HepG2 (cell line): ENCODE results near the gene CDK5RAP2. TPM values are rescaled to one million over a fixed set of nuclear protein-coding genes. Genes with fewer than 3 reads are reported as not detected.

Source experiments
- ATAC-seq: fragments of 200-7000 bp; cut with Tn5 transposase; 3 replicates; pipeline ENCODE4 v1.9.1; 2020; ENCODE audit warnings: mild to moderate bottlenecking, moderate library complexity
- BruUV-seq: library from RNA; stranded (reverse); fragments of 400-500 nt; replicated peaks from 2 replicates; lab custom pipeline; 2021; lab: Mats Ljungman, UMichigan
- CTCF ChIA-PET: fragments of 300-600 bp; formaldehyde crosslinking; extraction: SDS; loops from one replicate; lab custom pipeline; 2021; ENCODE audit warnings: low total read pairs, inconsistent platforms, low intra/inter-chr PET ratio; lab: Yijun Ruan, JAX
- POLR2A ChIA-PET: fragments of 350-600 bp; sonication (Branson Sonifier 250); formaldehyde crosslinking; loops from one replicate; lab custom pipeline; 2020; ENCODE audit warnings: antibody characterized with exemption, inconsistent platforms; lab: Yijun Ruan, JAX
- DNase-seq: peaks from one replicate; pipeline ENCODE4 v3.0.0-alpha.2; 2015; ENCODE audit warnings: low spot score
- FAIRE-seq: peaks from 3 replicates; lab custom pipeline; 2011; peaks lifted over from hg19 to GRCh38; lab: Jason Lieb, UNC
- H2AFZ ChIP-seq: one replicate; pipeline ENCODE4 v1.6.1; 2011; ENCODE audit warnings: low read length, inconsistent platforms
- H3K27ac ChIP-seq: fragments of 300-600 bp; 3 replicates; pipeline ENCODE4 v1.8.0; 2011; ENCODE audit warnings: mixed run types, mild to moderate bottlenecking, mixed read lengths, low read length, inconsistent platforms; ENCODE audit not compliant: insufficient read depth; ENCODE audit errors: extremely low read length
- H3K27me3 ChIP-seq, 2 experiments: fragments of 200-600 bp in 1 of 2; 2 replicates in 1 of 2; 3 replicates in 1 of 2; pipeline versions ENCODE4 v1.6.0 to v1.8.0; 2011; ENCODE audit warnings: low read length in 2 of 2, mild to moderate bottlenecking in 2 of 2, moderate library complexity in 2 of 2, inconsistent platforms in 1 of 2; ENCODE audit not compliant: insufficient read depth in 2 of 2, control insufficient read depth in 1 of 2
- H3K36me3 ChIP-seq, 2 experiments: fragments of 200-600 bp in 1 of 2; replicated peaks in 1 of 2; 2 replicates in 1 of 2; 3 replicates in 1 of 2; pipeline versions ENCODE4 v1.5.1 to v1.8.0; 2011; ENCODE audit warnings: low read length in 2 of 2, inconsistent platforms in 1 of 2; ENCODE audit not compliant: insufficient read depth in 2 of 2, control insufficient read depth in 1 of 2
- H3K4me1 ChIP-seq: 2 replicates; pipeline ENCODE4 v1.5.1; 2012; ENCODE audit warnings: low read length, inconsistent platforms; ENCODE audit not compliant: insufficient read depth
- H3K4me2 ChIP-seq: 2 replicates; pipeline ENCODE4 v1.6.0; 2011; ENCODE audit warnings: low read depth, low read length, inconsistent platforms
- H3K4me3 ChIP-seq, 3 experiments: fragments of 200-600 bp in 1 of 3; sonication (generic), shearing (Covaris generic) in 1 of 3; replicated peaks in 1 of 3; 2 replicates each; pipeline ENCODE4 v1.5.1; 2011 to 2016; ENCODE audit warnings: low read length in 3 of 3, inconsistent platforms in 2 of 3, low read depth in 2 of 3, mild to moderate bottlenecking in 2 of 3, control low read depth in 1 of 3, mixed read lengths in 1 of 3; ENCODE audit not compliant: insufficient read depth in 1 of 3
- H3K79me2 ChIP-seq: one replicate; pipeline ENCODE4 v1.6.1; 2011; ENCODE audit warnings: low read length, inconsistent platforms; ENCODE audit not compliant: insufficient read depth
- H3K9ac ChIP-seq: 2 replicates; pipeline ENCODE4 v1.6.0; 2011; ENCODE audit warnings: mild to moderate bottlenecking, low read depth, low read length, inconsistent platforms; ENCODE audit not compliant: insufficient read depth
- H3K9me3 ChIP-seq: 2 replicates; pipeline ENCODE4 v1.5.1; 2012; ENCODE audit warnings: mild to moderate bottlenecking, low read length
- H4K20me1 ChIP-seq: 2 replicates; pipeline ENCODE4 v1.6.0; 2011; ENCODE audit warnings: inconsistent platforms, mild to moderate bottlenecking, low read length, moderate library complexity; ENCODE audit not compliant: insufficient read depth
- ATRX ChIP-seq: sonication (generic); formaldehyde crosslinking; IDR thresholded peaks from 2 replicates; pipeline ENCODE4 v1.4.0; 2020; ENCODE audit warnings: missing genetic modification reagents, borderline replicate concordance
- CEBPB ChIP-seq: IDR thresholded peaks from 2 replicates; pipeline ENCODE4 v1.6.1; 2011; ENCODE audit warnings: low read depth, low read length, improper control_type of control experiment, borderline replicate concordance
- CEBPG ChIP-seq: IDR thresholded peaks from 2 replicates; pipeline ENCODE4 v1.6.1; 2016
- ELF3 ChIP-seq: IDR thresholded peaks from 2 replicates; pipeline ENCODE4 v1.6.1; 2016; ENCODE audit warnings: missing genetic modification reagents, missing compliant biosample characterization
- KDM2A ChIP-seq: sonication (generic); formaldehyde crosslinking; IDR thresholded peaks from 2 replicates; pipeline ENCODE4 v1.4.0; 2020; ENCODE audit warnings: low read depth, missing genetic modification reagents, borderline replicate concordance
- KDM5A ChIP-seq: fragments of 200-600 bp; sonication (generic); IDR thresholded peaks from 2 replicates; pipeline ENCODE4 v1.7.0; 2018; ENCODE audit warnings: antibody characterized with exemption, mild to moderate bottlenecking, low read length, borderline replicate concordance
- MTF2 ChIP-seq: sonication (generic); formaldehyde crosslinking; IDR thresholded peaks from 2 replicates; pipeline ENCODE4 v1.5.0; 2020; ENCODE audit warnings: missing genetic modification reagents, borderline replicate concordance
- PAX8 ChIP-seq: sonication (generic); formaldehyde crosslinking; IDR thresholded peaks from 2 replicates; pipeline ENCODE4 v1.8.0; 2022; ENCODE audit warnings: mild to moderate bottlenecking, missing genetic modification reagents, borderline replicate concordance
- POGZ ChIP-seq: sonication (generic); formaldehyde crosslinking; IDR thresholded peaks from 2 replicates; pipeline ENCODE4 v1.4.0; 2020; ENCODE audit warnings: mild to moderate bottlenecking, missing genetic modification reagents
- SP1 ChIP-seq, 2 experiments: fragments of 450-650 bp in 1 of 2; sonication (generic) in 1 of 2; formaldehyde crosslinking in 1 of 2; IDR thresholded peaks; 2 replicates each; pipeline versions ENCODE4 v1.4.0 to v1.6.1; 2016 to 2020; ENCODE audit warnings: missing genetic modification reagents in 1 of 2
- TOPORS ChIP-seq: sonication (generic); formaldehyde crosslinking; IDR thresholded peaks from 2 replicates; pipeline ENCODE4 v1.8.0; 2023; ENCODE audit warnings: mild to moderate bottlenecking, missing genetic modification reagents
- ZNF235 ChIP-seq: sonication (generic); formaldehyde crosslinking; IDR thresholded peaks from 2 replicates; pipeline ENCODE4 v1.8.1; 2023; ENCODE audit warnings: mild to moderate bottlenecking, missing genetic modification reagents, borderline replicate concordance
- ZNF253 ChIP-seq: sonication (generic); formaldehyde crosslinking; IDR thresholded peaks from 2 replicates; pipeline ENCODE4 v1.8.0; 2022; ENCODE audit warnings: mild to moderate bottlenecking, missing genetic modification reagents, borderline replicate concordance
- ZNF546 ChIP-seq: sonication (generic); formaldehyde crosslinking; conservative IDR thresholded peaks from 2 replicates; pipeline ENCODE4 v1.8.1; 2023; ENCODE audit warnings: mild to moderate bottlenecking, missing genetic modification reagents
- ZNF619 ChIP-seq: sonication (generic); formaldehyde crosslinking; IDR thresholded peaks from 2 replicates; pipeline ENCODE4 v1.4.0; 2020; ENCODE audit warnings: mild to moderate bottlenecking, missing genetic modification reagents
- ZNF644 ChIP-seq: IDR thresholded peaks from 2 replicates; pipeline ENCODE4 v1.6.1; 2016; ENCODE audit warnings: low read depth
- ZNF879 ChIP-seq: sonication (generic); formaldehyde crosslinking; IDR thresholded peaks from 2 replicates; pipeline ENCODE4 v1.8.1; 2023; ENCODE audit warnings: missing genetic modification reagents
- WGBS: methylation state at CpG from one replicate; pipeline ENCODE4 v1.1.6; 2017; ENCODE audit warnings: low lambda C conversion rate; 5-methylcytosine and 5-hydroxymethylcytosine counted together
- in situ Hi-C: cut with HindIII; loops from 2 replicates; pipeline ENCODE4 v1.10.0; 2017; ENCODE audit warnings: low pct_unique_long_range_greater_than_20kb; ENCODE audit not compliant: extremely low pct_ligation_motif_present
- intact Hi-C: fragments of 100-400 bp; cut with micrococcal nuclease; formaldehyde crosslinking; loops from one replicate; pipeline ENCODE4 v1.10.0; 2022; ENCODE audit not compliant: unreplicated experiment
- polyA plus RNA-seq, 8 experiments: library from polyadenylated mRNA; depleted of rRNA in 3 of 8; stranded (reverse) in 7 of 8; unstranded in 1 of 8; fragments of >200 nt; fragmentation: Illumina TruSeq in 4 of 8; extraction: Trizol in 4 of 8; gene quantifications; 2 replicates each; pipeline versions ENCODE4 v1.2.1 to v1.2.3, GENCODE V29; 2011 to 2016; ENCODE audit warnings: low read depth in 4 of 8, missing spikeins in 1 of 8, mixed read lengths in 1 of 8; ENCODE audit not compliant: insufficient read depth in 1 of 8
- total RNA-seq, 5 experiments: library from RNA; depleted of rRNA; stranded (reverse); fragments of >200 nt; fragmentation: Illumina TruSeq; extraction: Trizol; gene quantifications; 2 replicates each; pipeline ENCODE4 v1.2.3, GENCODE V29; 2016; ENCODE audit warnings: low read depth in 1 of 5
- TF ChIP-seq, protein P1 (sequence below): sonication (generic); formaldehyde crosslinking; IDR thresholded peaks from 2 replicates; pipeline ENCODE4 v1.5.1; 2020; ENCODE audit warnings: missing genetic modification reagents, mild to moderate bottlenecking, borderline replicate concordance
- TF ChIP-seq, protein P2 (sequence below): sonication (generic); formaldehyde crosslinking; IDR thresholded peaks from 2 replicates; pipeline ENCODE4 v1.4.0; 2020; ENCODE audit warnings: missing genetic modification reagents

CDK5RAP2 gene
- total and polyA plus RNA-seq, 2 of the 13 experiments (the other 11 are each of a cell fraction or from before 2014, with no cell fraction given): 31.8 to 42.2 TPM

DNA sequence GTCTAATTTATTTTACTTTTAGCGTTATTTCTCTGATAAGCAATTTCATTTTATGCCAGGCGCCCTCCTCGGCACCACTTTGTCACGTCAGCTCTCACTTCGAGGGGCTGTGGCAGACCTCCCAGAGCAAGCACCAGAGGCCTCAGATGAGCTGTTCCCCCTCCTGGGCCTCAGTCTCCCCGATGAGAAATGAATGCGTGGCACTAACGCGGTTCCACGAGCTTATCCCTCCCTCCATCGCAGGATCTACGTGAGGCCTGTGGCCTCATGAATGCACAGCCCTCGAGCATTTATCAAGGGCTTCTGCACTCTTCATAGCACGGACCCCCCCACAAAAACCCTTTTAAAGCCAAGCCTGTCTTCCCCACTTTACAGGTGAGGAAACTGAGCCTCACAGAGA lies 205.2 kb downstream of the CDK5RAP2 start:
- Histone ChIP-seq H3K9ac (no peak overlapping the region), H4K20me1 (no peaks in the 10 kb centered on the region), H3K27me3 (no peaks in the 10 kb centered on the region), H3K4me2 (no peak overlapping the region), H3K4me1 (no peaks in the 10 kb centered on the region), H3K27ac (no peak overlapping the region), H3K9me3 (peaks cover 6% of the 10 kb centered on the region; the same call in 1 of the 2 replicates), H3K79me2 (no peaks in the 10 kb centered on the region), H3K36me3 (no peaks in the 10 kb centered on the region), H3K4me3 (no peak overlapping the region), H2AFZ (no peak overlapping the region)
- DNase-seq (no peak), ATAC-seq (no peak), FAIRE-seq (no peak)
- in situ Hi-C loops: no loop called here
- ChIA-PET CTCF (no interaction called here), POLR2A (no interaction called here)
- intact Hi-C loops: no loop called here
- no TSS peak for BruUV-seq
- TF ChIP-seq POGZ (CRISPR knock-in tag) (no peak), CEBPG (CRISPR knock-in tag) (no peak), ZNF546 (no peak), PAX8 (CRISPR knock-in tag) (no peak), SP1 (IDR thresholded peaks at IDR 0.05) (no peak), SP1 (CRISPR knock-in tag; IDR thresholded peaks at IDR 0.05) (no peak), ZNF879 (CRISPR knock-in tag) (no peak), TOPORS (no peak), KDM2A (CRISPR knock-in tag) (no peak), ELF3 (CRISPR knock-in tag) (no peak), ZNF235 (CRISPR knock-in tag) (no peak), MTF2 (no peak), ATRX (CRISPR knock-in tag) (no peak), ZNF253 (no peak), ZNF619 (CRISPR knock-in tag) (no peak), ZNF644 (CRISPR knock-in tag) (no peak), CEBPB (no peak), KDM5A (no peak)
- TF ChIP-seq, protein P1, sequence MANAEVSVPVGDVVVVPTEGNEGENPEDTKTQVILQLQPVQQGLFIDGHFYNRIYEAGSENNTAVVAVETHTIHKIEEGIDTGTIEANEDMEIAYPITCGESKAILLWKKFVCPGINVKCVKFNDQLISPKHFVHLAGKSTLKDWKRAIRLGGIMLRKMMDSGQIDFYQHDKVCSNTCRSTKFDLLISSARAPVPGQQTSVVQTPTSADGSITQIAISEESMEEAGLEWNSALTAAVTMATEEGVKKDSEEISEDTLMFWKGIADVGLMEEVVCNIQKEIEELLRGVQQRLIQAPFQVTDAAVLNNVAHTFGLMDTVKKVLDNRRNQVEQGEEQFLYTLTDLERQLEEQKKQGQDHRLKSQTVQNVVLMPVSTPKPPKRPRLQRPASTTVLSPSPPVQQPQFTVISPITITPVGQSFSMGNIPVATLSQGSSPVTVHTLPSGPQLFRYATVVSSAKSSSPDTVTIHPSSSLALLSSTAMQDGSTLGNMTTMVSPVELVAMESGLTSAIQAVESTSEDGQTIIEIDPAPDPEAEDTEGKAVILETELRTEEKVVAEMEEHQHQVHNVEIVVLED (CRISPR knock-in tag): no peak
- TF ChIP-seq, protein P2, sequence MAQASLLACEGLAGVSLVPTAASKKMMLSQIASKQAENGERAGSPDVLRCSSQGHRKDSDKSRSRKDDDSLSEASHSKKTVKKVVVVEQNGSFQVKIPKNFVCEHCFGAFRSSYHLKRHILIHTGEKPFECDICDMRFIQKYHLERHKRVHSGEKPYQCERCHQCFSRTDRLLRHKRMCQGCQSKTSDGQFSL: no peak
- 73% methylated on average over 14 of the region's 14 CpGs for WGBS
